Measurements from ENCODE around the gene SCN1A. TPM values are rescaled to one million over a fixed set of nuclear protein-coding genes. Genes with fewer than 3 reads are reported as not detected.

Gene SCN1A
- total and polyA plus RNA-seq, 2 donors (not counting 3 experiments of a cell fraction or from before 2014, with no cell fraction given) = not detected

DNA sequence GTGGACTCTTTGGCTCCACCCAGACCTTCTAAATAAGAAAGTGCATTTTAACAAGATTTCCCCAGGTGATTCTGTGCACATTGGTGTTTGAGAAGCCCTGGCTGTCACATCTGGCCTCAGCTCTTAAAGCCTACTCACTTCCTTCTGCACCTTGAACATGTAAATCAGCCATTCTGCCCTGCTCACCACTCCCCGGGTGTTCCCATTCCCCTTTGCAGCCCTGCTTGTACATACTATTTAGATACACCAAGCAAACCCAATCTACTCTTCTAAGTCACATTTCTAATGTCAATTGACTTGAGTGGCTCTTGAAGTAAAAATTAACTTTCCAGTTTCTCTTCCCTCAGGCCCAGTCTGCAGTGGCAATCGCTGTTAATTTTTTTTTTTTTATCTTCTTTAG, 13.1 kb upstream of the SCN1A start:
- DNase-seq (ENCODE audit: low read depth, low spot score) = no peak
- H3K4me1 ChIP-seq (ENCODE audit: control insufficient read depth, extremely low read depth, insufficient read depth, low read length) = no peaks in the 10 kb centered on the region
- intact Hi-C loops (cut with micrococcal nuclease) = no loop called here
- no peak overlapping the region for H3K4me2 ChIP-seq (ENCODE audit: insufficient read depth, low read length)
- BruUV-seq (replicated peaks) = no TSS peak
- FAIRE-seq = no peak
- no peak overlapping the region for H3K27ac ChIP-seq (ENCODE audit: insufficient read depth, low read depth, low read length)
- no peak overlapping the region for H3K4me3 ChIP-seq (replicated peaks in 1 of 3; ENCODE audit: insufficient read depth in 1 of 3, low read depth in 1 of 3, low read length in 3 of 3)
- no peaks in the 10 kb centered on the region for H3K9me1 ChIP-seq (replicated peaks; ENCODE audit: control insufficient read depth, extremely low read depth, insufficient read depth, low read length)
- ChIA-PET CTCF (interaction anchor here (2.0 kb wide), 1 partner anchor 13 kb away, joined by 15 read pairs; the partner anchor contains the start of gene SCN1A), POLR2A (no interaction called here)
- peaks cover 0 to 3% of the 10 kb centered on the region in 2 experiments for H3K27me3 ChIP-seq (ENCODE audit: control insufficient read depth in 2 of 2, insufficient read depth in 2 of 2, low read length in 2 of 2)
- H3K9me3 ChIP-seq (replicated peaks; ENCODE audit: control insufficient read depth, insufficient read depth, low read length) = no peaks in the 10 kb centered on the region
- H3K9ac ChIP-seq (replicated peaks; ENCODE audit: extremely low read depth, insufficient read depth, low read length) = no peak overlapping the region
- no peaks in the 10 kb centered on the region for H4K20me1 ChIP-seq (replicated peaks; ENCODE audit: control insufficient read depth, extremely low read depth, insufficient read depth, low read length)
- no peaks in the 10 kb centered on the region for H3K36me3 ChIP-seq (ENCODE audit: control insufficient read depth in 2 of 2, extremely low read depth in 1 of 2, insufficient read depth in 2 of 2, low read length in 2 of 2)
- TF ChIP-seq EZH2 (IDR thresholded peaks at IDR 0.05; ENCODE audit: borderline replicate concordance, low read depth, low read length, severe bottlenecking) (no peak), FOS (IDR thresholded peaks at IDR 0.05; ENCODE audit: borderline replicate concordance, insufficient read depth, low read length) (no peak), POLR2A (IDR thresholded peaks at IDR 0.05; ENCODE audit: low read depth, low read length) (no peak), MYC (IDR thresholded peaks at IDR 0.05; ENCODE audit: low read depth, low read length) (no peak), JUN (IDR thresholded peaks at IDR 0.05; ENCODE audit: borderline replicate concordance, insufficient read depth, insufficient read length, low read depth) (no peak)
- TF ChIP-seq, protein P1, sequence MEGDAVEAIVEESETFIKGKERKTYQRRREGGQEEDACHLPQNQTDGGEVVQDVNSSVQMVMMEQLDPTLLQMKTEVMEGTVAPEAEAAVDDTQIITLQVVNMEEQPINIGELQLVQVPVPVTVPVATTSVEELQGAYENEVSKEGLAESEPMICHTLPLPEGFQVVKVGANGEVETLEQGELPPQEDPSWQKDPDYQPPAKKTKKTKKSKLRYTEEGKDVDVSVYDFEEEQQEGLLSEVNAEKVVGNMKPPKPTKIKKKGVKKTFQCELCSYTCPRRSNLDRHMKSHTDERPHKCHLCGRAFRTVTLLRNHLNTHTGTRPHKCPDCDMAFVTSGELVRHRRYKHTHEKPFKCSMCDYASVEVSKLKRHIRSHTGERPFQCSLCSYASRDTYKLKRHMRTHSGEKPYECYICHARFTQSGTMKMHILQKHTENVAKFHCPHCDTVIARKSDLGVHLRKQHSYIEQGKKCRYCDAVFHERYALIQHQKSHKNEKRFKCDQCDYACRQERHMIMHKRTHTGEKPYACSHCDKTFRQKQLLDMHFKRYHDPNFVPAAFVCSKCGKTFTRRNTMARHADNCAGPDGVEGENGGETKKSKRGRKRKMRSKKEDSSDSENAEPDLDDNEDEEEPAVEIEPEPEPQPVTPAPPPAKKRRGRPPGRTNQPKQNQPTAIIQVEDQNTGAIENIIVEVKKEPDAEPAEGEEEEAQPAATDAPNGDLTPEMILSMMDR (IDR thresholded peaks at IDR 0.05; ENCODE audit: extremely low read depth in 1 of 2, insufficient read depth in 1 of 2, low read depth in 1 of 2, low read length in 2 of 2) = no peak
- TF ChIP-seq, protein P2, sequence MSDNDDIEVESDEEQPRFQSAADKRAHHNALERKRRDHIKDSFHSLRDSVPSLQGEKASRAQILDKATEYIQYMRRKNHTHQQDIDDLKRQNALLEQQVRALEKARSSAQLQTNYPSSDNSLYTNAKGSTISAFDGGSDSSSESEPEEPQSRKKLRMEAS (IDR thresholded peaks at IDR 0.05; ENCODE audit: insufficient read depth, insufficient read length) = no peak
- H3K79me2 ChIP-seq (ENCODE audit: control insufficient read depth, insufficient read depth, low read length) = no peaks in the 10 kb centered on the region
- dilution Hi-C loops (cut with MboI; ENCODE audit: extremely low pct_ligation_motif_present, low sequenced_read_pairs) = no loop called here
- no peak overlapping the region for H2AFZ ChIP-seq (ENCODE audit: low read depth, low read length)

Measured in endothelial cell of umbilical vein (primary cell).